PC-3 (cell line): ENCODE results near the gene PCTP. TPM values are rescaled to one million over a fixed set of nuclear protein-coding genes. Genes with fewer than 3 reads are reported as not detected.

Experiments
- ATAC-seq: fragments of 200-7000 bp; cut with Tn5 transposase; 2 replicates; pipeline ENCODE4 v1.9.1; 2020; ENCODE audit warnings: mild to moderate bottlenecking, moderate library complexity
- BruUV-seq: library from RNA; stranded (reverse); fragments of 400-500 nt; replicated peaks from 2 replicates; lab custom pipeline; 2021; lab: Mats Ljungman, UMichigan
- CTCF ChIA-PET: fragments of 300-600 bp; sonication (Branson Sonifier 250); formaldehyde crosslinking; loops from one replicate; lab custom pipeline; 2022; ENCODE audit warnings: antibody characterized with exemption; lab: Charles Lee
- POLR2A ChIA-PET: fragments of 300-600 bp; sonication (Branson Sonifier 250); formaldehyde crosslinking; loops from one replicate; lab custom pipeline; 2022; ENCODE audit warnings: antibody characterized with exemption; ENCODE audit not compliant: unreplicated experiment; lab: Charles Lee
- DNase-seq: peaks from one replicate; pipeline ENCODE4 v3.0.0-alpha.2; 2015
- H2AFZ ChIP-seq: fragments of 300-600 bp; sonication (generic); 2 replicates; pipeline ENCODE4 v1.6.0; 2016; ENCODE audit warnings: antibody characterized with exemption, low read length
- H3F3A ChIP-seq: fragments of 300-600 bp; sonication (generic); one replicate; pipeline ENCODE4 v1.6.0; 2017; ENCODE audit warnings: antibody characterized with exemption, low read length, control low read depth, mild to moderate bottlenecking; ENCODE audit not compliant: unreplicated experiment
- H3K27ac ChIP-seq: fragments of 300-600 bp; sonication (generic); 2 replicates; pipeline ENCODE4 v1.5.1; 2016; ENCODE audit warnings: mild to moderate bottlenecking, low read length
- H3K27me3 ChIP-seq: fragments of 300-600 bp; sonication (generic); 2 replicates; pipeline ENCODE4 v1.6.1; 2016; ENCODE audit warnings: low read length, mixed read lengths
- H3K36me3 ChIP-seq: fragments of 300-600 bp; sonication (generic); 2 replicates; pipeline ENCODE4 v1.6.1; 2016; ENCODE audit warnings: low read depth, mixed run types, low read length, mixed read lengths
- H3K4me1 ChIP-seq: fragments of 300-600 bp; sonication (generic); 2 replicates; pipeline ENCODE4 v1.5.1; 2016; ENCODE audit warnings: low read length; ENCODE audit not compliant: insufficient read depth
- H3K4me2 ChIP-seq: fragments of 300-600 bp; sonication (generic); 2 replicates; pipeline ENCODE4 v1.6.0; 2016; ENCODE audit warnings: low read length
- H3K4me3 ChIP-seq: fragments of 300-600 bp; sonication (generic); 2 replicates; pipeline ENCODE4 v1.5.1; 2016; ENCODE audit warnings: mild to moderate bottlenecking, low read length, mixed read lengths
- H3K79me2 ChIP-seq: fragments of 300-600 bp; sonication (generic); 2 replicates; pipeline ENCODE4 v1.6.1; 2017; ENCODE audit warnings: low read length, mixed read lengths
- H3K9ac ChIP-seq: fragments of 300-600 bp; sonication (generic); 2 replicates; pipeline ENCODE4 v1.6.0; 2016; ENCODE audit warnings: mild to moderate bottlenecking, low read length
- H3K9me2 ChIP-seq: fragments of 300-600 bp; sonication (generic); replicated peaks from 2 replicates; pipeline ENCODE4 v1.6.1; 2016; ENCODE audit warnings: mixed run types, low read length, mixed read lengths
- H3K9me3 ChIP-seq: fragments of 300-600 bp; sonication (generic); 2 replicates; pipeline ENCODE4 v1.6.1; 2016; ENCODE audit warnings: low read length, mixed read lengths
- H4K20me1 ChIP-seq: fragments of 300-600 bp; sonication (generic); 2 replicates; pipeline ENCODE4 v1.6.1; 2016; ENCODE audit warnings: low read length, mixed read lengths
- CTCF ChIP-seq: fragments of 300-600 bp; sonication (generic); conservative IDR thresholded peaks from 2 replicates; pipeline ENCODE4 v1.5.1; 2017; ENCODE audit warnings: antibody characterized with exemption, low read depth, mild to moderate bottlenecking, low read length
- EZH2 ChIP-seq: fragments of 300-600 bp; sonication (generic); IDR thresholded peaks from one replicate; pipeline ENCODE4 v1.6.1; 2017; ENCODE audit warnings: antibody characterized with exemption, mild to moderate bottlenecking, low read length; ENCODE audit not compliant: unreplicated experiment
- EZH2phosphoT487 ChIP-seq: fragments of 300-600 bp; sonication (generic); IDR thresholded peaks from 2 replicates; pipeline ENCODE4 v1.6.1; 2018; ENCODE audit warnings: mild to moderate bottlenecking, antibody characterized with exemption, low read length, borderline replicate concordance
- intact Hi-C: fragments of 100-400 bp; cut with micrococcal nuclease; formaldehyde crosslinking; loops from 2 replicates; pipeline ENCODE4 v1.9.0; 2023
- total RNA-seq: library from RNA; depleted of rRNA; stranded (reverse); fragments of >200 nt; gene quantifications from 2 replicates; pipeline ENCODE4 v1.2.3, GENCODE V29; 2014

The PCTP gene
- total RNA-seq, 1 experiment from 2014 or later: 17.6 TPM

GRCh38 chr17:55818026-55818425, 67.2 kb downstream of the PCTP start:
- Histone ChIP-seq H3K4me2 (no peak overlapping the region), H3K27me3 (peaks cover 62% of the 10 kb centered on the region), H3K79me2 (no peaks in the 10 kb centered on the region), H4K20me1 (no peaks in the 10 kb centered on the region), H3K36me3 (no peaks in the 10 kb centered on the region), H3K9me3 (no peaks in the 10 kb centered on the region), H3K27ac (no peak overlapping the region), H2AFZ (no peak overlapping the region), H3K9ac (no peak overlapping the region), H3K4me3 (no peak overlapping the region), H3K4me1 (no peaks in the 10 kb centered on the region), H3F3A (no peaks in the 10 kb centered on the region), H3K9me2 (no peaks in the 10 kb centered on the region)
- DNase-seq: no peak
- CTCF ChIA-PET: no interaction called here
- POLR2A ChIA-PET: no interaction called here
- intact Hi-C loops: no loop called here
- no TSS peak for BruUV-seq
- no peak for ATAC-seq
- TF ChIP-seq CTCF: no peak
- TF ChIP-seq EZH2: no peak
- TF ChIP-seq EZH2phosphoT487: no peak

- no peak overlapping the region for H3K4me3 ChIP-seq
- ChIA-PET CTCF (no interaction called here), POLR2A (no interaction called here)
- H3K9me3 ChIP-seq: no peaks in the 10 kb centered on the region
- H3K9ac ChIP-seq: no peak overlapping the region
- no peaks in the 10 kb centered on the region for H3F3A ChIP-seq
- no peaks in the 10 kb centered on the region for H3K4me1 ChIP-seq
- no peak overlapping the region for H3K27ac ChIP-seq
- no peaks in the 10 kb centered on the region for H3K9me2 ChIP-seq
- DNase-seq (no peak), ATAC-seq (no peak)
- no peak overlapping the region for H2AFZ ChIP-seq
- H3K27me3 ChIP-seq: peaks cover 64% of the 10 kb centered on the region
- H3K79me2 ChIP-seq: no peaks in the 10 kb centered on the region
- intact Hi-C loops: no loop called here
- H4K20me1 ChIP-seq: no peaks in the 10 kb centered on the region
- no TSS peak for BruUV-seq
- H3K4me2 ChIP-seq: no peak overlapping the region
- TF ChIP-seq EZH2 (no peak), EZH2phosphoT487 (no peak), CTCF (no peak)
- no peaks in the 10 kb centered on the region for H3K36me3 ChIP-seq
Observed at GRCh38 chr17:55818451-55819375, 67.9 kb downstream of the PCTP start.

- Histone ChIP-seq H3K27ac (no peak overlapping the region), H3K4me1 (no peaks in the 10 kb centered on the region), H3K4me3 (no peak overlapping the region), H3K36me3 (no peaks in the 10 kb centered on the region), H3F3A (no peaks in the 10 kb centered on the region), H3K4me2 (no peak overlapping the region), H3K9ac (no peak overlapping the region), H4K20me1 (no peaks in the 10 kb centered on the region), H3K9me3 (no peaks in the 10 kb centered on the region), H3K27me3 (peaks cover 59% of the 10 kb centered on the region), H3K9me2 (no peaks in the 10 kb centered on the region), H3K79me2 (no peaks in the 10 kb centered on the region), H2AFZ (no peak overlapping the region)
- intact Hi-C loops: loop anchor here (10.0 kb wide), 1 partner anchor 86 kb away; no protein-coding TSS in a partner anchor
- DNase-seq (no peak), ATAC-seq (no peak)
- ChIA-PET CTCF (no interaction called here), POLR2A (no interaction called here)
- no peak for TF ChIP-seq EZH2phosphoT487
- no peak for TF ChIP-seq EZH2
- no peak for TF ChIP-seq CTCF
- no TSS peak for BruUV-seq
Observed at GRCh38 chr17:55820675-55821074, 69.8 kb downstream of the PCTP start.
